GM13977 (cell line): ENCODE measurements around the gene SRPX2.

Experiments used
- DNase-seq: peaks from one replicate; pipeline ENCODE4 v3.0.0; 2012; ENCODE audit warnings: low spot score
- in situ Hi-C: fragments of 300-500 bp; cut with MboI; formaldehyde crosslinking; loops from one replicate; pipeline ENCODE4 v1.12.0; 2022; ENCODE audit warnings: low sequenced_read_pairs, low pct_unique_long_range_greater_than_20kb, mixed read lengths, inconsistent platforms; ENCODE audit not compliant: unreplicated experiment
- TF ChIP-seq, protein P1 (sequence below): IDR thresholded peaks from 2 replicates; pipeline ENCODE4 v1.5.1; 2012; ENCODE audit warnings: mild to moderate bottlenecking, control low read depth; ENCODE audit not compliant: insufficient read depth; ENCODE audit errors: extremely low read depth, missing control alignments

The SRPX2 gene

DNA sequence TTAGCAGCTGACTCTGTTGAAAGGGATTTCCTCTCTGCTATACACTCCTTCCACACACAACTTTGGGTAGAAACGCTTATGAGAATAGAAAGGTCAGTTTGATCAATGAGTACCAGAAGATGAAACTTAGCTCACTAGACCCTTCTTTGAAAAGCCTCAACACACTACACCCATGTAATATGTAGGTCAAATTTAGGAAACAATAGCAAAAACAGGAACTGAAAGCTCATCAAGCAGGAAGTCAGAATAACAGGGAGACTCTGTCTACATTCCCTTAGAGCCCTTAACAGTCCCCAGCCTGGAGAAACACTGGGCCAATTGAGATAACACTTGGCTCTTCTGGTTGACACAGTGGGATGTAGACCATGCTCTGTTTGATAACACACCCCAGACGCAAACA, 30.7 kb downstream of the SRPX2 start:
- in situ Hi-C loops: no loop called here
- DNase-seq: no peak
- TF ChIP-seq, protein P1, sequence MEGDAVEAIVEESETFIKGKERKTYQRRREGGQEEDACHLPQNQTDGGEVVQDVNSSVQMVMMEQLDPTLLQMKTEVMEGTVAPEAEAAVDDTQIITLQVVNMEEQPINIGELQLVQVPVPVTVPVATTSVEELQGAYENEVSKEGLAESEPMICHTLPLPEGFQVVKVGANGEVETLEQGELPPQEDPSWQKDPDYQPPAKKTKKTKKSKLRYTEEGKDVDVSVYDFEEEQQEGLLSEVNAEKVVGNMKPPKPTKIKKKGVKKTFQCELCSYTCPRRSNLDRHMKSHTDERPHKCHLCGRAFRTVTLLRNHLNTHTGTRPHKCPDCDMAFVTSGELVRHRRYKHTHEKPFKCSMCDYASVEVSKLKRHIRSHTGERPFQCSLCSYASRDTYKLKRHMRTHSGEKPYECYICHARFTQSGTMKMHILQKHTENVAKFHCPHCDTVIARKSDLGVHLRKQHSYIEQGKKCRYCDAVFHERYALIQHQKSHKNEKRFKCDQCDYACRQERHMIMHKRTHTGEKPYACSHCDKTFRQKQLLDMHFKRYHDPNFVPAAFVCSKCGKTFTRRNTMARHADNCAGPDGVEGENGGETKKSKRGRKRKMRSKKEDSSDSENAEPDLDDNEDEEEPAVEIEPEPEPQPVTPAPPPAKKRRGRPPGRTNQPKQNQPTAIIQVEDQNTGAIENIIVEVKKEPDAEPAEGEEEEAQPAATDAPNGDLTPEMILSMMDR: no peak

DNA sequence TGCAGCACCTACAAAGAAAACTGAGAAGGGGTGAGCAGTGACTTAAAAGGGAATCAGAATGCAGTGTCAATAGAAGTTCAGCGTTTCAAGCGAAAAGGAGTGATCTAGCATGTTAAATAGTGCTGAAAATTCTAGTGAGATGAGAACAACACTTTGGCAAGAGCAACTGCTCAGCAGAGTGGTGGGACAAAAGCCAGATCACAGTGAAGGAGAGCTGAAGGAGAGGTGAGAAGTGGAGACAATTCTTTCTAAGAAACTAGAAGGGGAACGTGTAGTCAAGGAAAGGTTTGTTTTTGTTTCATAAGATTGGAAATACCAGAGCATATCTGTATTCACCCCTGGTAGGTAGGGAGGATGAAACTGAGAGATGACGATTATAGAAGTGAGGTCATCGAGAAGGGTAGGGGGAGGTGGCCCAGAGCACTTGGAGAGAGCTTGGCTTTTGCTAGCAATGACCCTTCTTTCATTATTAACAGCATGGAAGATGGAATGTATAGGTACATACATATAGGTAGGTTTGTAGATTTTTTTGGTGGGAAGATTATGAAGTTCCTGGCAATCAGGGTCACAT, 33.7 kb downstream of the SRPX2 start:
- no peak for DNase-seq
- in situ Hi-C loops: no loop called here
- TF ChIP-seq, protein P1: no peak

DNA sequence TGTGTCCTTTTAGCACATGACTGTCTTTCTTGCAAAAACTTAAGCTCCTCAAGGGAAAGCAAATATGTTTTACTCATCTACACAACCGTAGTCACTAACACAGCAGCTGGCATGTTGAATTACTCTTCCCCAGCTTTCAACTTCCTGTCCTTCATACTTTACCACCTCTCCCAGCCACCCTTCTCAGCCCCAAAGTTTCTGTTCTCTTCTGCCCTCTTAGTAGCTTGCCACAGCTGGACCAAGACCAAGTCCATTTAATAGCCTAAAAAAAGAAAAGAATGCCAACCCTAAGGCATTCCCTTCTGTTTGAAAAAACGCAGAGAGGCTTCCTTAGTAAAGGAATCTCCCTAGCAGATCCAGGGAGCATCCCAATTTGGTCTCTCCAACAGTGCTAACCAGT, 36.8 kb downstream of the SRPX2 start:
- in situ Hi-C loops: no loop called here
- DNase-seq: no peak
- TF ChIP-seq, protein P1: no peak

DNA sequence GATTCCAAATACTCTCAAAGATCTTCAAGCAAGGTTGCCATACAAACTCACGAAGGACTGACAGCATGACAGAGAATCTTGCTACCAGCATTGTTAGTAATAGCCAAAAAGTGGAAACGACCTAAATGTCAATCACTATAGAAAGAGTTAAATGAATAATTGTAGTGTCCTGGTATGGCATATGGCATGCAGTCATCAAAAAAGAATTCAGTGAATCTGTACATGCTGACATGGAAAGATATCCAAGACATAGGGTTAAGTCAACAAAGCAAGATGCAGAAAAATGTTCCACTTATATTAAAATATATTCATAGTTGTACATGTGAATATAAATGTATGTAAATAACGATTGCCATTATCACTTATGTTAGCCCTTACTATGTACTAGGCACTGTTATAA, 37.6 kb downstream of the SRPX2 start:
- TF ChIP-seq, protein P1: no peak
- in situ Hi-C loops: no loop called here
- no peak for DNase-seq

DNA sequence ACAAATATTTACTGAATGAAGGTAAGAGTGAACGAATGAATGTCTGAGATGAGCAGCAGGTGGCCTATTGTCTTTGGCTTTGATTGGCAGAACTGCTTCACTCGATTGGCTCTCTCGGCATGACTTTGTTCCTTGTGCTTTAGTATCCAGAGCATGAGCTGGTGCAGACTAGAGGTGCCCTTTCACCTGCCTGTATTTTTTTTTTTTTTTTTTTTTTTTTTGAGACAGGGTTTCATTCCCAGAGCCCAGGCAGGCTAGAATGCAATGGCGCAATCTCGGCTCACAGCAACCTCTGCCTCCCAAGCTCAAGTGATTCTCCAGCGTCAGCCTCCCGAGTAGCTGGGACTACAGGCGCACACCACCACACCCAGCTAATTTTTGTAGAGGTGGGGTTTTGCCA, 38.9 kb downstream of the SRPX2 start:
- DNase-seq: no peak
- TF ChIP-seq, protein P1: no peak
- in situ Hi-C loops: no loop called here

DNA sequence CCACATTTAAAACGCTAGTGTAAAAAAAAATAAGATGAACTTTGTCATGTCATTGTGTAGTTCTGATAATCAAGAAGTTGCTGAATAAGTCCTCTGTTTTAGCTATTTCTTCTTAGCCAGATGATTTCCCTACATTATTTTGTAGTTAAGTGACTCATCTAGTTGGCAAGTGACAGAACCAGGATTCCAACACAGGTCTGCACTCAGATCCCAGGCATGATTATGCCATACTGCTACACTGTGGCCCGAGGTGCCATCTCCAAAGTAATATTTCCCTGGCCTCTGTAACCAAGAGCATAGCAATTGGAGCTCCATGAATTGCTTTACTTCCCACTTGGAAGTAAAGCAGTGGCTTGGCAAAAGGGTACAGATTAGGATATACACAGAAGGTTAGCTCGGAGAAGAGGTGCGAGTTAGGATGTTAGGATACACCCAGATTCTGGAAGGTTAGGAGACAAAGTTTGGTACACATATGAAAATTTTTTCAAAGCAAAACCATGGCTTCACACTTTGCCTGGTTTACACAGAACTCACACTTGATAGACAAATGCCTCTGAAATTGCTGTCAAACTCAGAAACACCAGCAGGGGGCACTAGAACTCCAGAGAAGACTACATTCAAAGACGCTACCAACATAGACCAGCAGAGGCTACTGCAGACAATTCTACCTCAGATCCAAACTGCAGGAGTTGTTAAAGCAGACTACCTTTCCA, 41.4 kb downstream of the SRPX2 start:
- peak; percentile 67 for DNase-seq
- in situ Hi-C loops: loop anchor here (5.0 kb wide), 1 partner anchor 82 kb away; no protein-coding TSS in a partner anchor
- TF ChIP-seq, protein P1: peak; percentile 69

DNA sequence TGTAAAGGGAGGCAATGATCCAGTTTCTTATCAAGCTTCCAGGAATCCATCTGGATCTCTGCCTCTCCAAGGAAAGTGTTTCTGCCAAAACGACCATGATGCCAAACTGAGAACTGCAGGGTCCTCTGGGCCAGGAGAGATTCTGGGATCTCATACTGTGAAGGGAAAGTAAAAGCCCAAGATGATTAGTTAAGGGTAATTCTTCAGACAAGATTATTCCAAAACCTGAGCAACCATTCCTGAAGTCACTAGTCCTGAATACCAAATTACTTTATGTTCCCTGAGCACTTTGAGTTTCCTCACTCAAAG, 42.0 kb downstream of the SRPX2 start:
- DNase-seq: no peak
- in situ Hi-C loops: loop anchor here (5.0 kb wide), 1 partner anchor 81 kb away; no protein-coding TSS in a partner anchor
- TF ChIP-seq, protein P1: no peak
